Mesendoderm (in vitro differentiated cells): Measurements from ENCODE around the gene NCF4.

Source experiments
- DNase-seq: peaks from one replicate; pipeline ENCODE4 v3.0.0; 2013
- H2AK5ac ChIP-seq: 2 replicates; pipeline ENCODE4 v1.6.1; 2013; ENCODE audit warnings: low read length, inconsistent platforms
- H2BK120ac ChIP-seq: 2 replicates; pipeline ENCODE4 v1.6.1; 2013; ENCODE audit warnings: low read depth, mild to moderate bottlenecking, low read length, moderate library complexity, mixed read lengths
- H2BK15ac ChIP-seq: replicated peaks from 2 replicates; pipeline ENCODE4 v1.6.1; 2013; ENCODE audit warnings: low read depth, mild to moderate bottlenecking, moderate library complexity
- H2BK5ac ChIP-seq: 2 replicates; pipeline ENCODE4 v1.6.1; 2013; ENCODE audit warnings: low read length, inconsistent platforms
- H3K18ac ChIP-seq: 2 replicates; pipeline ENCODE4 v1.6.1; 2013; ENCODE audit warnings: mild to moderate bottlenecking, low read length, mixed read lengths
- H3K23ac ChIP-seq: one replicate; pipeline ENCODE4 v1.6.1; 2013; ENCODE audit warnings: low read length
- H3K27ac ChIP-seq: 2 replicates; pipeline ENCODE4 v1.5.1; 2013; ENCODE audit warnings: low read depth, mild to moderate bottlenecking, inconsistent platforms, low read length, moderate library complexity
- H3K27me3 ChIP-seq: 2 replicates; pipeline ENCODE4 v1.6.1; 2013; ENCODE audit warnings: low read length, control low read depth, mild to moderate bottlenecking, inconsistent platforms; ENCODE audit not compliant: insufficient read depth, poor library complexity
- H3K36me3 ChIP-seq: 2 replicates; pipeline ENCODE4 v1.6.1; 2013; ENCODE audit warnings: low read length, inconsistent platforms; ENCODE audit not compliant: control insufficient read depth, insufficient read depth
- H3K4ac ChIP-seq: one replicate; pipeline ENCODE4 v1.6.1; 2013; ENCODE audit warnings: low read depth, mild to moderate bottlenecking, low read length, moderate library complexity
- H3K4me1 ChIP-seq: 2 replicates; pipeline ENCODE4 v1.6.1; 2013; ENCODE audit warnings: low read depth, low read length, inconsistent platforms; ENCODE audit not compliant: control insufficient read depth
- H3K4me2 ChIP-seq: 2 replicates; pipeline ENCODE4 v1.6.1; 2013; ENCODE audit warnings: low read length
- H3K4me3 ChIP-seq: 2 replicates; pipeline ENCODE4 v1.5.1; 2013; ENCODE audit warnings: mild to moderate bottlenecking, low read length
- H3K56ac ChIP-seq: one replicate; pipeline ENCODE4 v1.6.1; 2013; ENCODE audit warnings: low read length
- H3K79me1 ChIP-seq: 2 replicates; pipeline ENCODE4 v1.6.1; 2013; ENCODE audit warnings: low read length, inconsistent platforms
- H3K79me2 ChIP-seq: 2 replicates; pipeline ENCODE4 v1.6.1; 2013; ENCODE audit warnings: mild to moderate bottlenecking, low read length; ENCODE audit not compliant: control insufficient read depth, insufficient read depth
- H3K9ac ChIP-seq: 2 replicates; pipeline ENCODE4 v1.6.1; 2013; ENCODE audit warnings: low read length, inconsistent platforms
- H4K5ac ChIP-seq: one replicate; pipeline ENCODE4 v1.6.1; 2013; ENCODE audit warnings: low read length
- H4K8ac ChIP-seq: one replicate; pipeline ENCODE4 v1.6.1; 2013; ENCODE audit warnings: low read depth, mild to moderate bottlenecking, control low read depth, low read length, moderate library complexity
- WGBS: extraction: QIAGEN DNeasy Blood & Tissue Kit; methylation state at CpG from one replicate; pipeline ENCODE4 v1.1.7; 2013; ENCODE audit warnings: low lambda C conversion rate, missing lambda C conversion rate; ENCODE audit not compliant: insufficient coverage; ENCODE audit errors: extremely low coverage; 5-methylcytosine and 5-hydroxymethylcytosine counted together

Gene NCF4

GRCh38 chr22:36874736-36875135, 13.9 kb downstream of the NCF4 start:
- Histone ChIP-seq H3K79me2 (no peaks in the 10 kb centered on the region), H3K4me1 (no peaks in the 10 kb centered on the region)

DNA sequence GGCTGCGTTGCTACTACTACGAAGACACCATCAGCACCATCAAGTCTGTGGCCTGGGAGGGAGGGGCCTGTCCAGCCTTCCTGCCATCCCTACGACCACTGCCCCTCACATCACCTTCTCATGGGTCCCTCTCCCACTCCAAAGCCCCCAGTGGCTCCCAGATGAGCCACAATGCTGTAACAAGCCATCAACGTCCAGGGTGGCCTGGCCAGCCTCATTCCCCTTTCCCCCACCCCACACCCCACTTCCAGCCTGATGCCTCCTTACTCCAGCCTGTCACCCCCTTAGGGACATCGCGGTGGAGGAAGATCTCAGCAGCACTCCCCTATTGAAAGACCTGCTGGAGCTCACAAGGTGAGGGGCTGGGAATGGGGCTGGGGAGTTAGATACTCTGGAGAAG, 14.9 kb downstream of the NCF4 start:
- Histone ChIP-seq H3K23ac (no peak overlapping the region), H3K27me3 (no peaks in the 10 kb centered on the region), H4K5ac (no peak overlapping the region), H4K8ac (no peak overlapping the region), H3K18ac (no peak overlapping the region), H2BK15ac (no peak overlapping the region), H3K9ac (no peak overlapping the region), H3K79me1 (no peaks in the 10 kb centered on the region), H3K4ac (no peak overlapping the region), H3K56ac (no peak overlapping the region), H2BK120ac (no peak overlapping the region), H2AK5ac (no peak overlapping the region), H3K4me2 (no peak overlapping the region), H3K36me3 (no peaks in the 10 kb centered on the region), H3K4me3 (no peak overlapping the region), H3K27ac (no peak overlapping the region), H3K4me1 (no peaks in the 10 kb centered on the region), H2BK5ac (no peak overlapping the region), H3K79me2 (no peaks in the 10 kb centered on the region)
- no CpG with 5 or more reads among the region's 6 CpGs for WGBS
- DNase-seq: no peak

More at GRCh38 chr22:36874736-36875135, 13.9 kb downstream of the NCF4 start:
- Histone ChIP-seq H3K9ac (no peak overlapping the region), H2BK5ac (no peak overlapping the region), H2AK5ac (no peak overlapping the region), H2BK120ac (no peak overlapping the region), H3K4me3 (no peak overlapping the region), H3K79me1 (no peaks in the 10 kb centered on the region), H2BK15ac (no peak overlapping the region), H3K18ac (no peak overlapping the region), H3K56ac (no peak overlapping the region), H4K8ac (no peak overlapping the region), H3K36me3 (no peaks in the 10 kb centered on the region), H3K27me3 (no peaks in the 10 kb centered on the region), H3K4ac (no peak overlapping the region), H4K5ac (no peak overlapping the region), H3K27ac (no peak overlapping the region), H3K23ac (no peak overlapping the region), H3K4me2 (no peak overlapping the region)
- DNase-seq: no peak
- WGBS: no CpG with 5 or more reads among the region's 9 CpGs

DNA sequence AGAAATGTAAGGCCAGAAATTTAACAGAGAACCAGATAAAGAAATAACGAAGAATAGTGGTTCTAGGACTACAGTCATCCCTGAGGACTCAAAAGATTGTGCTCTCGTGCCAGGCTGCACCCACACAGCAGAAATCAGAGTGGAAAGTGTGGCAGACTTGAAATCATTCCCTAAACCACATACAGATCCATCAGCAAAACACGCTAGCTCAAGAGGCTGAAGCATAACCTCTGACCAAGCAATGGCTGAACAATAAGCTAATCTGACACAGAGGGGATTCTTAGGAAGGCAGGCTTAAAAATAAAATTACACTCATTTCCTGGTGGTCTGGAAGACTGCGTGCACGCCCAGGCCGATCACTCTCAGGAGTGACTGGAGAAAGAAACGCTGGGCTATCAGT, 19.0 kb downstream of the NCF4 start:
- no peak for DNase-seq
- Histone ChIP-seq H2BK15ac (no peak overlapping the region), H3K79me1 (no peaks in the 10 kb centered on the region), H4K8ac (no peak overlapping the region), H3K4me1 (no peaks in the 10 kb centered on the region), H3K56ac (no peak overlapping the region), H3K27me3 (no peaks in the 10 kb centered on the region), H2AK5ac (no peak overlapping the region), H3K36me3 (no peaks in the 10 kb centered on the region), H3K9ac (no peak overlapping the region), H4K5ac (no peak overlapping the region), H2BK120ac (no peak overlapping the region), H3K79me2 (no peaks in the 10 kb centered on the region), H3K23ac (no peak overlapping the region), H2BK5ac (no peak overlapping the region), H3K4ac (no peak overlapping the region), H3K27ac (no peak overlapping the region), H3K4me2 (no peak overlapping the region), H3K4me3 (no peak overlapping the region), H3K18ac (no peak overlapping the region)
- WGBS: no CpG with 5 or more reads among the region's 7 CpGs

- H2BK120ac ChIP-seq: no peak overlapping the region
- no peak overlapping the region for H2BK15ac ChIP-seq
- no peak overlapping the region for H3K18ac ChIP-seq
- no peak overlapping the region for H3K23ac ChIP-seq
- H3K4ac ChIP-seq: no peak overlapping the region
- no peak overlapping the region for H3K4me3 ChIP-seq
- H3K79me1 ChIP-seq: no peaks in the 10 kb centered on the region
- H3K79me2 ChIP-seq: no peaks in the 10 kb centered on the region
- no peaks in the 10 kb centered on the region for H3K4me1 ChIP-seq
- H4K8ac ChIP-seq: no peak overlapping the region
- WGBS: no CpG with 5 or more reads among the region's 1 CpG
- no peak overlapping the region for H2BK5ac ChIP-seq
- H3K36me3 ChIP-seq: no peaks in the 10 kb centered on the region
- no peak overlapping the region for H2AK5ac ChIP-seq
- H3K4me2 ChIP-seq: no peak overlapping the region
- DNase-seq: no peak
- H4K5ac ChIP-seq: no peak overlapping the region
- H3K27me3 ChIP-seq: no peaks in the 10 kb centered on the region
- no peak overlapping the region for H3K9ac ChIP-seq
- no peak overlapping the region for H3K27ac ChIP-seq
- H3K56ac ChIP-seq: no peak overlapping the region
Observed at GRCh38 chr22:36881504-36882245, 20.9 kb downstream of the NCF4 start.

DNA sequence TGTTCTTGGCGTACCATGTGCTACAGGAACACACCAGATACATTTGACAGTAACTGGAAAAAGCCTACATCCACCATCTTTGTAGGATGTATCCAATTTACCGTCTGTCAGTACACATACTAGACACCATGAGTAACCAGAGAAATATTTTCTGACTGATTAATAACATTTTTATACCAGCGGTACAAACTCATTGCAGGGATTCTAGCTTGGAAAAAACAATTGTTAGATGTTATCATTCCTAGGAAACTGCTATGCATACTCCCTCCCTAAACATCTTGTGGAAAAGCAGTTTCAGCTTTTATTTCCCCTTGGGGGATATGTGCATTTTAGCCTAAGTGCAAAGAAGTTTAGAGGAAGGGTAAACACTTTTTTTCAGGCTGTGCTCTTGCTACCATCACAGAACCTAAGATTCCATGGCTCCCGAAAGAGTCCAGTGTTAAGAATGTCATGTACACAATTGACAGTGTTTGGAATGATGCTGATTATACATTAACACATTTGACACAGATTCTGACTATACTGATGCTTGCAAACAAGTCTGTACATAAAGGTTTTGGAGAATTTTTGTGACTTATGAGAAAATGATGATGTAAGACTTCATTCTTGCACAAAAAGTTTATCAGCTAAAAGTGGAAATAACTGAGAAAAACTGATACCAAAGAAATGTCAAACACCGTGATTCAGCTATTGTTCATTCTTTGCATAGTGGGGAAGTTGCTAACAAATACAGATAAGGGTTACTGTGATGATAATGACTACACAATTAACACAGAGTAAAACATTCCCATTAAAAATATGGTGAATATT, 23.7 kb downstream of the NCF4 start:
- no peak overlapping the region for H2BK15ac ChIP-seq
- H3K79me2 ChIP-seq: no peaks in the 10 kb centered on the region
- no peaks in the 10 kb centered on the region for H3K27me3 ChIP-seq
- no peak overlapping the region for H2AK5ac ChIP-seq
- no peak for DNase-seq
- H4K5ac ChIP-seq: no peak overlapping the region
- no peak overlapping the region for H3K4me2 ChIP-seq
- H3K79me1 ChIP-seq: no peaks in the 10 kb centered on the region
- no peak overlapping the region for H2BK120ac ChIP-seq
- H3K4me1 ChIP-seq: no peaks in the 10 kb centered on the region
- H3K23ac ChIP-seq: no peak overlapping the region
- H4K8ac ChIP-seq: no peak overlapping the region
- H3K9ac ChIP-seq: no peak overlapping the region
- no peak overlapping the region for H3K4ac ChIP-seq
- no CpG with 5 or more reads among the region's 5 CpGs for WGBS
- no peak overlapping the region for H3K18ac ChIP-seq
- no peak overlapping the region for H2BK5ac ChIP-seq
- H3K4me3 ChIP-seq: no peak overlapping the region
- no peaks in the 10 kb centered on the region for H3K36me3 ChIP-seq
- no peak overlapping the region for H3K56ac ChIP-seq
- H3K27ac ChIP-seq: no peak overlapping the region
